ENCODE data around the gene FGFR3.

Gene FGFR3

GRCh38 chr4:1759818-1760223, 33.3 kb upstream of the FGFR3 start:
- no peak overlapping the region for H3K4me3 ChIP-seq (ENCODE audit: low read depth, low read length)
- no peak for DNase-seq (ENCODE audit: low read depth)
- TF ChIP-seq CTCF (IDR thresholded peaks at IDR 0.05; ENCODE audit: control insufficient read depth, extremely low read depth, insufficient read depth): no peak

- no peak for TF ChIP-seq CTCF (IDR thresholded peaks at IDR 0.05; ENCODE audit: control insufficient read depth, extremely low read depth, insufficient read depth)
- no peak overlapping the region for H3K4me3 ChIP-seq (ENCODE audit: low read depth, low read length)
- DNase-seq (ENCODE audit: low read depth): no peak
Measured at GRCh38 chr4:1760521-1761071, 32.5 kb upstream of the FGFR3 start.

GRCh38 chr4:1761130-1761689, 31.9 kb upstream of the FGFR3 start:
- no peak overlapping the region for H3K4me3 ChIP-seq (ENCODE audit: low read depth, low read length)
- DNase-seq (ENCODE audit: low read depth): no peak
- no peak for TF ChIP-seq CTCF (IDR thresholded peaks at IDR 0.05; ENCODE audit: control insufficient read depth, extremely low read depth, insufficient read depth)

GRCh38 chr4:1762264-1763010, 30.7 kb upstream of the FGFR3 start:
- H3K4me3 ChIP-seq (ENCODE audit: low read depth, low read length): no peak overlapping the region
- TF ChIP-seq CTCF (IDR thresholded peaks at IDR 0.05; ENCODE audit: control insufficient read depth, extremely low read depth, insufficient read depth): no peak
- DNase-seq (ENCODE audit: low read depth): no peak

GRCh38 chr4:1763070-1763549, 30.0 kb upstream of the FGFR3 start:
- no peak for TF ChIP-seq CTCF (IDR thresholded peaks at IDR 0.05; ENCODE audit: control insufficient read depth, extremely low read depth, insufficient read depth)

GRCh38 chr4:1763550-1764080, 29.5 kb upstream of the FGFR3 start:
- no peak overlapping the region for H3K4me3 ChIP-seq (ENCODE audit: low read depth, low read length)
- DNase-seq (ENCODE audit: low read depth): no peak
- TF ChIP-seq CTCF (IDR thresholded peaks at IDR 0.05; ENCODE audit: control insufficient read depth, extremely low read depth, insufficient read depth): no peak

More at GRCh38 chr4:1763070-1763549, 30.0 kb upstream of the FGFR3 start:
- no peak for DNase-seq (ENCODE audit: low read depth)
- H3K4me3 ChIP-seq (ENCODE audit: low read depth, low read length): no peak overlapping the region

Data from LNCaP clone FGC (cell line).